Sigmoid colon (tissue), 7 donors: ENCODE measurements around the gene MACROD2. TPM values are rescaled to one million over a fixed set of nuclear protein-coding genes. Genes with fewer than 3 reads are reported as not detected.

ENCODE experiments used
- DNase-seq: peaks from one replicate; pipeline ENCODE4 v3.0.0-alpha.2; 2019
- H3K27ac ChIP-seq, 4 donors: fragments of 200-600 bp; sonication (generic); one replicate each; pipeline ENCODE4 v1.5.1; 2016 to 2019; ENCODE audit warnings: mild to moderate bottlenecking in 1 of 4
- H3K27me3 ChIP-seq, 3 donors: fragments of 200-600 bp; sonication (generic); one replicate each; pipeline ENCODE4 v1.5.1; 2019; ENCODE audit warnings: mild to moderate bottlenecking in 1 of 3
- H3K36me3 ChIP-seq, 4 donors: fragments of 200-600 bp; sonication (generic); one replicate each; pipeline ENCODE4 v1.5.1; 2016 to 2019
- H3K4me1 ChIP-seq, 4 donors: fragments of 200-600 bp; sonication (generic); one replicate each; pipeline ENCODE4 v1.5.1; 2017 to 2019
- H3K4me3 ChIP-seq, 4 donors: fragments of 200-600 bp; sonication (generic); one replicate each; pipeline ENCODE4 v1.5.1; 2017 to 2019; ENCODE audit warnings: mild to moderate bottlenecking in 2 of 4, moderate library complexity in 1 of 4
- H3K9me3 ChIP-seq, 4 donors: fragments of 200-600 bp in 3 of 4; sonication (generic) in 3 of 4; one replicate each; pipeline versions ENCODE4 v1.5.1 to v1.6.1; 2013 to 2019
- EP300 ChIP-seq, 4 donors: sonication (generic); formaldehyde crosslinking; IDR thresholded peaks; one replicate each; pipeline ENCODE4 v1.6.1; 2017; ENCODE audit warnings: antibody characterized with exemption in 4 of 4
- POLR2A ChIP-seq, 2 donors: fragments of 450-650 bp; IDR thresholded peaks; one replicate each; pipeline ENCODE4 v1.6.1; 2016; ENCODE audit warnings: antibody characterized with exemption in 2 of 2, mild to moderate bottlenecking in 2 of 2, moderate library complexity in 2 of 2
- POLR2AphosphoS5 ChIP-seq, 4 donors: sonication (generic); formaldehyde crosslinking; IDR thresholded peaks; one replicate each; pipeline ENCODE4 v1.6.1; 2017; ENCODE audit warnings: antibody characterized with exemption in 4 of 4
- WGBS, 2 donors: extraction: QIAGEN DNeasy Blood & Tissue Kit; methylation state at CpG; one replicate each; pipeline ENCODE4 v1.1.7; 2013; 5-methylcytosine and 5-hydroxymethylcytosine counted together
- intact Hi-C: fragments of 100-400 bp; cut with DNase I; formaldehyde crosslinking; loops from one replicate; pipeline ENCODE4 v1.15.1; 2023
- polyA plus RNA-seq, 3 donors: library from polyadenylated mRNA; stranded (reverse); fragments of 200-250 nt; gene quantifications; one replicate each; pipeline ENCODE4 v1.2.3, GENCODE V29; 2013
- total RNA-seq, 4 donors: library from RNA; depleted of rRNA; stranded (reverse); fragments of >200 nt; gene quantifications; one replicate each; pipeline ENCODE4 v1.1.0, GENCODE V29; 2016
- TF ChIP-seq, protein P1 (sequence below), 4 experiments: fragments of 450-650 bp in 3 of 4; fragments of 200-600 bp in 1 of 4; IDR thresholded peaks; one replicate each; pipeline ENCODE4 v1.5.1; 2016 to 2019; ENCODE audit warnings: antibody characterized with exemption in 4 of 4, mild to moderate bottlenecking in 3 of 4, moderate library complexity in 2 of 4
- donor health status: healthy with polysubstance abuse.
- donor health status: Bipolar disorder and iron deficiency.
- donor health status: healthy.

The MACROD2 gene
- total and polyA plus RNA-seq, 7 donors = 1.2 to 22.4 (median 5.8) TPM

DNA sequence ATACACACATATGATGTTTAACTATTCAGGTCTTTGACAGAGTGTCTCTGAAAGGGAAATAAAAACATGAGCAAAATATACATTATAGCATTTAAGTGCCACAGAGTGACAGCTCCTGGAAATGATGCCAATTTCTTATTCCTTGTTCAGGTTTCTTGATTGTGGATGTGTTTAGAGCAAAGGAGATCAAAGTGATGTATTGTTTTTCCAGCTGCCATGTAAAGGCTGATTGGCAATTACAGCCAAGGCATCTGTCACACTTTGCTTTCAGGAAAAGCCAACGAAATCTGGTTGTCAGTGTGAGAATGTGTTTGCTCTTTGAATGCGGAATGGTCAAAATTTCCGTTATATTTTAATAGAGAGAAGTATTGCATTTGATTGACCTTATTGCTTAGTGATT lies 689.9 kb downstream of the MACROD2 start:
- Histone ChIP-seq H3K4me1 (no peaks in the 10 kb centered on the region), H3K4me3 (no peak overlapping the region), H3K9me3 (no peaks in the 10 kb centered on the region), H3K36me3 (no peaks in the 10 kb centered on the region), H3K27ac (no peak overlapping the region), H3K27me3 (no peaks in the 10 kb centered on the region)
- intact Hi-C loops = no loop called here
- no peak for DNase-seq
- WGBS, 2 donors = 71 to 75% methylated on average over 3 of the region's 3 CpGs
- TF ChIP-seq POLR2A (IDR thresholded peaks at IDR 0.05) = no peak
- no peak for TF ChIP-seq EP300 (IDR thresholded peaks at IDR 0.05)
- TF ChIP-seq POLR2AphosphoS5 (IDR thresholded peaks at IDR 0.05) = no peak
- TF ChIP-seq, protein P1, sequence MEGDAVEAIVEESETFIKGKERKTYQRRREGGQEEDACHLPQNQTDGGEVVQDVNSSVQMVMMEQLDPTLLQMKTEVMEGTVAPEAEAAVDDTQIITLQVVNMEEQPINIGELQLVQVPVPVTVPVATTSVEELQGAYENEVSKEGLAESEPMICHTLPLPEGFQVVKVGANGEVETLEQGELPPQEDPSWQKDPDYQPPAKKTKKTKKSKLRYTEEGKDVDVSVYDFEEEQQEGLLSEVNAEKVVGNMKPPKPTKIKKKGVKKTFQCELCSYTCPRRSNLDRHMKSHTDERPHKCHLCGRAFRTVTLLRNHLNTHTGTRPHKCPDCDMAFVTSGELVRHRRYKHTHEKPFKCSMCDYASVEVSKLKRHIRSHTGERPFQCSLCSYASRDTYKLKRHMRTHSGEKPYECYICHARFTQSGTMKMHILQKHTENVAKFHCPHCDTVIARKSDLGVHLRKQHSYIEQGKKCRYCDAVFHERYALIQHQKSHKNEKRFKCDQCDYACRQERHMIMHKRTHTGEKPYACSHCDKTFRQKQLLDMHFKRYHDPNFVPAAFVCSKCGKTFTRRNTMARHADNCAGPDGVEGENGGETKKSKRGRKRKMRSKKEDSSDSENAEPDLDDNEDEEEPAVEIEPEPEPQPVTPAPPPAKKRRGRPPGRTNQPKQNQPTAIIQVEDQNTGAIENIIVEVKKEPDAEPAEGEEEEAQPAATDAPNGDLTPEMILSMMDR (IDR thresholded peaks at IDR 0.05) = no peak

DNA sequence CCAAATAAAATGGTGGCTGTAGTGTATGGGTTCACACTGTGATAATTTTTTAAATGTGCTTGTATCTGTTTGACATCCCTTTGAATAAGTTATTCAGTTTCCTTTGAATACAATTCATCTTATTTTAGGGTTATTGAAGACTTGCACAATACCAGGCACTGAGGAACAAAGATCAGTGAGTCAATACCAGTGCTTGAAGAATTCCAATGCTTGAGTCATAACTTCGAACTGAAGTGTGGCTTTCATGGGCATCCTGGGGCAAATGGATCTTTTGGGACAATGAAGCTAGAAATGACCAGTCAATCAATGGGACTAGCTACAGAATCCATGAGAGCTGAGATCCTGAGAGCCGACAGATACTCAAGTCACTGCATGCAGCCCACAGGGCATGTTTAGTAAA lies 692.0 kb downstream of the MACROD2 start:
- intact Hi-C loops = no loop called here
- no peaks in the 10 kb centered on the region for H3K9me3 ChIP-seq
- 86 to 88% methylated on average over 2 of the region's 2 CpGs for WGBS, 2 donors
- TF ChIP-seq, protein P1 (IDR thresholded peaks at IDR 0.05) = no peak
- TF ChIP-seq EP300 (IDR thresholded peaks at IDR 0.05) (no peak), POLR2AphosphoS5 (IDR thresholded peaks at IDR 0.05) (no peak), POLR2A (IDR thresholded peaks at IDR 0.05) (no peak)
- H3K4me3 ChIP-seq = no peak overlapping the region
- no peak overlapping the region for H3K27ac ChIP-seq
- no peak for DNase-seq
- H3K27me3 ChIP-seq = no peaks in the 10 kb centered on the region
- no peaks in the 10 kb centered on the region for H3K4me1 ChIP-seq
- no peaks in the 10 kb centered on the region for H3K36me3 ChIP-seq

DNA sequence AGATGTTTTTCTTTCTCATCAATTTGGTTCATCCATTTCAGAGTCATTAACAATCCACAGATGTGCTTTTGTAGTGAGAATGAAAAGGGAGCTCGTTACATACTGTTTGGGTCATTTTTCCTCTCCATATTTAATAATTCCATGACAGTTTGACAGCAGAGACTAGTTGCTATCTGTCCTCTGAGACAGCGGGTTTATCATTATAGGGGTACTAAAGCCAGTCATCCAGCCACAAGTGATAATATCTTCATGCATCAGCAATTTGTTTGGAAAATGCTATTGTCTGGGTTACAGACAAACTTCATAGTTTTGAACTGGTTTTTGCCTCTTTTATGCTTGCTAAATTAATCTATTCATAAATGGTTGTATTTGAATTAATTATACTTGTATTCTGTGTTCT lies 692.7 kb downstream of the MACROD2 start:
- TF ChIP-seq POLR2AphosphoS5 (IDR thresholded peaks at IDR 0.05) (no peak), EP300 (IDR thresholded peaks at IDR 0.05) (no peak), POLR2A (IDR thresholded peaks at IDR 0.05) (no peak)
- TF ChIP-seq, protein P1 (IDR thresholded peaks at IDR 0.05) = no peak
- 81 to 87% methylated on average over 2 of the region's 2 CpGs for WGBS, 2 donors
- no peaks in the 10 kb centered on the region for H3K36me3 ChIP-seq
- intact Hi-C loops = no loop called here
- no peak overlapping the region for H3K4me3 ChIP-seq
- no peak overlapping the region for H3K27ac ChIP-seq
- H3K9me3 ChIP-seq = no peaks in the 10 kb centered on the region
- no peaks in the 10 kb centered on the region for H3K4me1 ChIP-seq
- no peak for DNase-seq
- no peaks in the 10 kb centered on the region for H3K27me3 ChIP-seq

DNA sequence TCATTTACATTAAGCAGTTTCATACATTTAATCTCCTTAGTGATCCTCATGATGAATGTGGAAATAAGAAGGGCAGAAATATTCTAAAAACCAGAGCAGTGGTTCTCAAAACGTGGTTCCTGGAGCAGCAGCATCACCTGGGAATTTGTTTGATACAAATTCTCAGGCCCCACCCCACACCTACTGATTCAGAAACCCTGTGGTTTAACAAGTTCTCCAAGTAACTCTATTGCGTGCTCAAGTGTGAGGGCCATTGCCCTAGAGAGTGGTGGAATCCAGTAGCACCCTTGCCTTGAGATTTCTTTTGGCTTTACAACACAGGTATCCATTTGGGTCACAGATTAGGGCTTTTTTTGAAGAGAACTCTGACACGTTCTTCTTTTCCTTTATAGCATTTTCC lies 696.7 kb downstream of the MACROD2 start:
- Histone ChIP-seq H3K9me3 (no peaks in the 10 kb centered on the region), H3K4me3 (no peak overlapping the region), H3K27me3 (no peaks in the 10 kb centered on the region), H3K4me1 (peaks cover 0 to 5% (median 0%) of the 10 kb centered on the region in 4 donors), H3K36me3 (no peaks in the 10 kb centered on the region), H3K27ac (no peak overlapping the region)
- DNase-seq = no peak
- TF ChIP-seq POLR2A (IDR thresholded peaks at IDR 0.05) = no peak
- no peak for TF ChIP-seq EP300 (IDR thresholded peaks at IDR 0.05)
- TF ChIP-seq, protein P1 (IDR thresholded peaks at IDR 0.05) = no peak
- no peak for TF ChIP-seq POLR2AphosphoS5 (IDR thresholded peaks at IDR 0.05)
- intact Hi-C loops = no loop called here
- WGBS, 2 donors = 82 to 86% methylated on average over 3 of the region's 3 CpGs

DNA sequence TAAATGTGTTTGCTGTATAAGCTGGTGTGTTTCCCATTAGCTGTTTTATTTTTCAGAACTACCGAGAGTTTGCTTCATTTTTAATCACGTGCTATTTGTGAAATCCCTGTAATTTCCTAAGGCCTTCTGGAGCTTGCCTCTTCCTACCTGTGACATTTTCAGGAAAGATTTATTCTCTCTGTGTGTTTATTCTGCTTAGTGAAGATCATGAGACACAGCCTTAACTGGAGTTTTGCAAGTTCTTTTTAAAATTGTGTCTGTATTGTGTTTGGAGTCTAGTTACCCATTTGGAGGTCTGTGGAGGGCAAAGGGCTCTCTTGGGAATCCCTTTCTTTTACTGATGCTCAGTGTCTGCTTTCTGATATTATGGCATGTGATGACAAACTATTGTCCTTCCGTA lies 701.2 kb downstream of the MACROD2 start:
- WGBS, 2 donors = 83 to 84% methylated on average over 3 of the region's 3 CpGs
- Histone ChIP-seq H3K27me3 (no peaks in the 10 kb centered on the region), H3K27ac (no peak overlapping the region), H3K9me3 (no peaks in the 10 kb centered on the region), H3K4me1 (peaks cover 0 to 7% (median 6%) of the 10 kb centered on the region in 4 donors), H3K4me3 (no peak overlapping the region), H3K36me3 (no peaks in the 10 kb centered on the region)
- no peak for TF ChIP-seq POLR2AphosphoS5 (IDR thresholded peaks at IDR 0.05)
- TF ChIP-seq EP300 (IDR thresholded peaks at IDR 0.05) = no peak
- no peak for DNase-seq
- intact Hi-C loops = no loop called here
